HepG2 (cell line): ENCODE measurements around the gene GPX5. TPM values are rescaled to one million over a fixed set of nuclear protein-coding genes. Genes with fewer than 3 reads are reported as not detected.
A peak's percentile ranks its signal among the peaks of the same experiment; 100 is the strongest.

Source experiments
- ATAC-seq: fragments of 200-7000 bp; cut with Tn5 transposase; 3 replicates; pipeline ENCODE4 v1.9.1; 2020; ENCODE audit warnings: mild to moderate bottlenecking, moderate library complexity
- BruUV-seq: library from RNA; stranded (reverse); fragments of 400-500 nt; replicated peaks from 2 replicates; lab custom pipeline; 2021; lab: Mats Ljungman, UMichigan
- CTCF ChIA-PET: fragments of 300-600 bp; formaldehyde crosslinking; extraction: SDS; loops from one replicate; lab custom pipeline; 2021; ENCODE audit warnings: low total read pairs, inconsistent platforms, low intra/inter-chr PET ratio; lab: Yijun Ruan, JAX
- POLR2A ChIA-PET: fragments of 350-600 bp; sonication (Branson Sonifier 250); formaldehyde crosslinking; loops from one replicate; lab custom pipeline; 2020; ENCODE audit warnings: antibody characterized with exemption, inconsistent platforms; lab: Yijun Ruan, JAX
- DNase-seq: peaks from one replicate; pipeline ENCODE4 v3.0.0-alpha.2; 2015; ENCODE audit warnings: low spot score
- FAIRE-seq: peaks from 3 replicates; lab custom pipeline; 2011; peaks lifted over from hg19 to GRCh38; lab: Jason Lieb, UNC
- H2AFZ ChIP-seq: one replicate; pipeline ENCODE4 v1.6.1; 2011; ENCODE audit warnings: low read length, inconsistent platforms
- H3K27ac ChIP-seq: fragments of 300-600 bp; 3 replicates; pipeline ENCODE4 v1.8.0; 2011; ENCODE audit warnings: mixed run types, mild to moderate bottlenecking, mixed read lengths, low read length, inconsistent platforms; ENCODE audit not compliant: insufficient read depth; ENCODE audit errors: extremely low read length
- H3K27me3 ChIP-seq, 2 experiments: fragments of 200-600 bp in 1 of 2; 2 replicates in 1 of 2; 3 replicates in 1 of 2; pipeline versions ENCODE4 v1.6.0 to v1.8.0; 2011; ENCODE audit warnings: low read length in 2 of 2, mild to moderate bottlenecking in 2 of 2, moderate library complexity in 2 of 2, inconsistent platforms in 1 of 2; ENCODE audit not compliant: insufficient read depth in 2 of 2, control insufficient read depth in 1 of 2
- H3K36me3 ChIP-seq, 2 experiments: fragments of 200-600 bp in 1 of 2; replicated peaks in 1 of 2; 2 replicates in 1 of 2; 3 replicates in 1 of 2; pipeline versions ENCODE4 v1.5.1 to v1.8.0; 2011; ENCODE audit warnings: low read length in 2 of 2, inconsistent platforms in 1 of 2; ENCODE audit not compliant: insufficient read depth in 2 of 2, control insufficient read depth in 1 of 2
- H3K4me1 ChIP-seq: 2 replicates; pipeline ENCODE4 v1.5.1; 2012; ENCODE audit warnings: low read length, inconsistent platforms; ENCODE audit not compliant: insufficient read depth
- H3K4me2 ChIP-seq: 2 replicates; pipeline ENCODE4 v1.6.0; 2011; ENCODE audit warnings: low read depth, low read length, inconsistent platforms
- H3K4me3 ChIP-seq, 3 experiments: fragments of 200-600 bp in 1 of 3; sonication (generic), shearing (Covaris generic) in 1 of 3; replicated peaks in 1 of 3; 2 replicates each; pipeline ENCODE4 v1.5.1; 2011 to 2016; ENCODE audit warnings: low read length in 3 of 3, inconsistent platforms in 2 of 3, low read depth in 2 of 3, mild to moderate bottlenecking in 2 of 3, control low read depth in 1 of 3, mixed read lengths in 1 of 3; ENCODE audit not compliant: insufficient read depth in 1 of 3
- H3K79me2 ChIP-seq: one replicate; pipeline ENCODE4 v1.6.1; 2011; ENCODE audit warnings: low read length, inconsistent platforms; ENCODE audit not compliant: insufficient read depth
- H3K9ac ChIP-seq: 2 replicates; pipeline ENCODE4 v1.6.0; 2011; ENCODE audit warnings: mild to moderate bottlenecking, low read depth, low read length, inconsistent platforms; ENCODE audit not compliant: insufficient read depth
- H3K9me3 ChIP-seq: 2 replicates; pipeline ENCODE4 v1.5.1; 2012; ENCODE audit warnings: mild to moderate bottlenecking, low read length
- H4K20me1 ChIP-seq: 2 replicates; pipeline ENCODE4 v1.6.0; 2011; ENCODE audit warnings: inconsistent platforms, mild to moderate bottlenecking, low read length, moderate library complexity; ENCODE audit not compliant: insufficient read depth
- CHD4 ChIP-seq: fragments of 200-600 bp; sonication (generic); IDR thresholded peaks from 2 replicates; pipeline ENCODE4 v1.7.0; 2017; ENCODE audit warnings: mild to moderate bottlenecking, low read length, borderline replicate concordance
- NFYC ChIP-seq: IDR thresholded peaks from 2 replicates; pipeline ENCODE4 v1.6.1; 2016; ENCODE audit warnings: missing genetic modification reagents, missing compliant biosample characterization
- ZNF550 ChIP-seq: sonication (generic); formaldehyde crosslinking; IDR thresholded peaks from 2 replicates; pipeline ENCODE4 v1.4.0; 2020; ENCODE audit warnings: mild to moderate bottlenecking, missing genetic modification reagents, borderline replicate concordance
- ZNF652 ChIP-seq: IDR thresholded peaks from 2 replicates; pipeline ENCODE4 v1.6.1; 2016; ENCODE audit warnings: low read depth, borderline replicate concordance
- WGBS: methylation state at CpG from one replicate; pipeline ENCODE4 v1.1.6; 2017; ENCODE audit warnings: low lambda C conversion rate; 5-methylcytosine and 5-hydroxymethylcytosine counted together
- in situ Hi-C: cut with HindIII; loops from 2 replicates; pipeline ENCODE4 v1.10.0; 2017; ENCODE audit warnings: low pct_unique_long_range_greater_than_20kb; ENCODE audit not compliant: extremely low pct_ligation_motif_present
- intact Hi-C: fragments of 100-400 bp; cut with micrococcal nuclease; formaldehyde crosslinking; loops from one replicate; pipeline ENCODE4 v1.10.0; 2022; ENCODE audit not compliant: unreplicated experiment
- polyA plus RNA-seq, 8 experiments: library from polyadenylated mRNA; depleted of rRNA in 3 of 8; stranded (reverse) in 7 of 8; unstranded in 1 of 8; fragments of >200 nt; fragmentation: Illumina TruSeq in 4 of 8; extraction: Trizol in 4 of 8; gene quantifications; 2 replicates each; pipeline versions ENCODE4 v1.2.1 to v1.2.3, GENCODE V29; 2011 to 2016; ENCODE audit warnings: low read depth in 4 of 8, missing spikeins in 1 of 8, mixed read lengths in 1 of 8; ENCODE audit not compliant: insufficient read depth in 1 of 8
- total RNA-seq, 5 experiments: library from RNA; depleted of rRNA; stranded (reverse); fragments of >200 nt; fragmentation: Illumina TruSeq; extraction: Trizol; gene quantifications; 2 replicates each; pipeline ENCODE4 v1.2.3, GENCODE V29; 2016; ENCODE audit warnings: low read depth in 1 of 5
- TF ChIP-seq, protein P1 (sequence below): sonication (generic); formaldehyde crosslinking; IDR thresholded peaks from 2 replicates; pipeline ENCODE4 v1.5.0; 2020; ENCODE audit warnings: missing genetic modification reagents
- TF ChIP-seq, protein P2 (sequence below): sonication (generic); formaldehyde crosslinking; IDR thresholded peaks from 2 replicates; pipeline ENCODE4 v1.4.0; 2020; ENCODE audit warnings: missing genetic modification reagents, mild to moderate bottlenecking, borderline replicate concordance
- TF ChIP-seq, protein P3 (sequence below): sonication (generic); formaldehyde crosslinking; IDR thresholded peaks from 2 replicates; pipeline ENCODE4 v1.8.1; 2023; ENCODE audit warnings: mild to moderate bottlenecking, moderate library complexity, missing genetic modification reagents

Gene GPX5
- total and polyA plus RNA-seq, 2 of the 13 experiments (the other 11 are each of a cell fraction or from before 2014, with no cell fraction given), result not detected

DNA sequence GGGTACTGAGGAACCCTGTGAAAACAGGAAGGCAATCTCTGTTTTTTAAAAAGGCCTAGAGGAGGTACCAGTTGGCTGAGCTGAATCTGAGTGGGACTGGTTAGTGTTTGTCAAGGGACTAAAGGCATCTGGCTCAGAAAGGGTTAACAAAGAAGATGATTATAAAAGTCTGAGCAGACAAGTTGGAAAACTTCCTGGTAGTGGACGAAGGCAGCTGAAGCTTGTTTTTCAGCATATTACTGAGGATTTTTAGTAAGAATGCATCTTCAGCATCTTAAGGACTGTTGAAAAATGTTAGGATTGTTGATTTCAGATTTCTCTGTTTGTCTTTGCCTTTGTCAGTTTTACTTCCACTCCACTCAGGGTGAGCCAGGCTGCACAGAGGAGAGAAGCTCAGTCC is 5.1 kb downstream of the GPX5 start:
- peaks cover 1 to 6% of the 10 kb centered on the region in 2 experiments; a peak in 2 of 5 replicates for H3K27me3 ChIP-seq
- POLR2A ChIA-PET, result no interaction called here
- DNase-seq (no peak), ATAC-seq (no peak)
- no peaks in the 10 kb centered on the region for H3K79me2 ChIP-seq
- H2AFZ ChIP-seq, result no peak overlapping the region
- H3K36me3 ChIP-seq, result no peaks in the 10 kb centered on the region
- no peak overlapping the region for H3K4me3 ChIP-seq
- H3K9ac ChIP-seq, result no peak overlapping the region
- no TSS peak for BruUV-seq
- no peaks in the 10 kb centered on the region for H3K9me3 ChIP-seq
- CTCF ChIA-PET, result no interaction called here
- TF ChIP-seq, protein P1, sequence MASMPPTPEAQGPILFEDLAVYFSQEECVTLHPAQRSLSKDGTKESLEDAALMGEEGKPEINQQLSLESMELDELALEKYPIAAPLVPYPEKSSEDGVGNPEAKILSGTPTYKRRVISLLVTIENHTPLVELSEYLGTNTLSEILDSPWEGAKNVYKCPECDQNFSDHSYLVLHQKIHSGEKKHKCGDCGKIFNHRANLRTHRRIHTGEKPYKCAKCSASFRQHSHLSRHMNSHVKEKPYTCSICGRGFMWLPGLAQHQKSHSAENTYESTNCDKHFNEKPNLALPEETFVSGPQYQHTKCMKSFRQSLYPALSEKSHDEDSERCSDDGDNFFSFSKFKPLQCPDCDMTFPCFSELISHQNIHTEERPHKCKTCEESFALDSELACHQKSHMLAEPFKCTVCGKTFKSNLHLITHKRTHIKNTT (CRISPR knock-in tag), result no peak
- no peak for TF ChIP-seq ZNF550
- TF ChIP-seq, protein P2, sequence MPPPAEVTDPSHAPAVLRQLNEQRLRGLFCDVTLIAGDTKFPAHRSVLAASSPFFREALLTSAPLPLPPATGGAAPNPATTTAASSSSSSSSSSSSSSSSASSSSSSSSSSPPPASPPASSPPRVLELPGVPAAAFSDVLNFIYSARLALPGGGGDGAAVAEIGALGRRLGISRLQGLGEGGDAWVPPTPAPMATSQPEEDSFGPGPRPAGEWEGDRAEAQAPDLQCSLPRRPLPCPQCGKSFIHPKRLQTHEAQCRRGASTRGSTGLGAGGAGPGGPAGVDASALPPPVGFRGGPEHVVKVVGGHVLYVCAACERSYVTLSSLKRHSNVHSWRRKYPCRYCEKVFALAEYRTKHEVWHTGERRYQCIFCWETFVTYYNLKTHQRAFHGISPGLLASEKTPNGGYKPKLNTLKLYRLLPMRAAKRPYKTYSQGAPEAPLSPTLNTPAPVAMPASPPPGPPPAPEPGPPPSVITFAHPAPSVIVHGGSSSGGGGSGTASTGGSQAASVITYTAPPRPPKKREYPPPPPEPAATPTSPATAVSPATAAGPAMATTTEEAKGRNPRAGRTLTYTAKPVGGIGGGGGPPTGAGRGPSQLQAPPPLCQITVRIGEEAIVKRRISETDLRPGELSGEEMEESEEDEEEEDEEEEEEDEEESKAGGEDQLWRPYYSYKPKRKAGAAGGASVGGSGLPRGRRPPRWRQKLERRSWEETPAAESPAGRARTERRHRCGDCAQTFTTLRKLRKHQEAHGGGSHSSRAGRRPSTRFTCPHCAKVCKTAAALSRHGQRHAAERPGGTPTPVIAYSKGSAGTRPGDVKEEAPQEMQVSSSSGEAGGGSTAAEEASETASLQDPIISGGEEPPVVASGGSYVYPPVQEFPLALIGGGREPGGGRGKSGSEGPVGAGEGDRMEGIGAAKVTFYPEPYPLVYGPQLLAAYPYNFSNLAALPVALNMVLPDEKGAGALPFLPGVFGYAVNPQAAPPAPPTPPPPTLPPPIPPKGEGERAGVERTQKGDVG (CRISPR knock-in tag), result no peak
- TF ChIP-seq NFYC (CRISPR knock-in tag), result no peak
- no peak for TF ChIP-seq CHD4
- TF ChIP-seq ZNF652, result peak; percentile 72
- TF ChIP-seq, protein P3, sequence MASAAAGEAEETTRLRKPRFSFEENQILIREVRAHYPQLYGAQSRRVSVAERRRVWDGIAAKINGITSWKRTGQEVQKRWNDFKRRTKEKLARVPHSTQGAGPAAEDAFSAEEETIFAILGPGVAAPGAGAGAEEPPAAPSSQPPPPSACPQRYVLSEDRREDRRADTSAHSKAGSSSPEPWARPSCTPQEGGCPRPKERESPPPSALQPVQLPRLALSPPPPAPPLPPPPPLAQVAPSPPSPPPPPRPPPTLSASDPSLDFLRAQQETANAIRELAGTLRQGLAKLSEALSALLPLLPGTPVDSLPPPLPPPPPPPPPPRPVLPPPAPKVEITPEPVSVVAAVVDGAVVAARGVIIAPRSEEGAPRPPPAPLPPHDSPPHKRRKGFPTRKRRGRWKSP (CRISPR knock-in tag), result no peak
- TF ChIP-seq, all 625 proteins: peak for 1
- Histone ChIP-seq H3K4me2 (no peak overlapping the region), H3K27ac (no peak overlapping the region), H3K4me1 (no peaks in the 10 kb centered on the region), H4K20me1 (no peaks in the 10 kb centered on the region)
- in situ Hi-C loops (no loop called here), intact Hi-C loops (loop anchor here (1.0 kb wide), 1 partner anchor 154 kb away; no protein-coding TSS in a partner anchor)
- FAIRE-seq, result no peak
- 8% methylated on average over 1 of the region's 1 CpG for WGBS
